Neural cell (in vitro differentiated cells): ENCODE measurements around the gene SLX4IP. TPM values are rescaled to one million over a fixed set of nuclear protein-coding genes. Genes with fewer than 3 reads are reported as not detected.
A peak's percentile ranks its signal among the peaks of the same experiment; 100 is the strongest.

Experiments used
- H2AFZ ChIP-seq: fragments of 200-600, 300-800 bp; sonication (generic), shearing (Covaris generic); 2 replicates; pipeline ENCODE4 v1.6.0; 2014; ENCODE audit warnings: low read depth, mild to moderate bottlenecking, antibody characterized with exemption, low read length, moderate library complexity
- H3F3A ChIP-seq: fragments of 200-600 bp; shearing (Covaris generic); 2 replicates; pipeline ENCODE4 v1.6.1; 2016; ENCODE audit warnings: mild to moderate bottlenecking, moderate library complexity, mixed read lengths, antibody characterized with exemption, low read length; ENCODE audit not compliant: insufficient read depth, poor library complexity, severe bottlenecking
- H3K27ac ChIP-seq: fragments of 200-600, 300-800 bp; sonication (generic), shearing (Covaris generic); 2 replicates; pipeline ENCODE4 v1.5.1; 2014; ENCODE audit warnings: mild to moderate bottlenecking, low read length, moderate library complexity
- H3K27me3 ChIP-seq: fragments of 300-800, 200-600 bp; sonication (generic), shearing (Covaris generic); 2 replicates; pipeline ENCODE4 v1.6.0; 2014; ENCODE audit warnings: mild to moderate bottlenecking, low read depth, low read length, moderate library complexity; ENCODE audit not compliant: insufficient read depth
- H3K36me3 ChIP-seq: fragments of 300-800, 200-600 bp; sonication (generic), shearing (Covaris generic); 2 replicates; pipeline ENCODE4 v1.5.1; 2014; ENCODE audit warnings: mild to moderate bottlenecking, antibody characterized with exemption, low read length, moderate library complexity; ENCODE audit not compliant: insufficient read depth
- H3K4me2 ChIP-seq: fragments of 300-800, 200-600 bp; sonication (generic), shearing (Covaris generic); 2 replicates; pipeline ENCODE4 v1.6.0; 2014; ENCODE audit warnings: mild to moderate bottlenecking, low read length
- H3K4me3 ChIP-seq: fragments of 300-800, 200-600 bp; sonication (generic), shearing (Covaris generic); 2 replicates; pipeline ENCODE4 v1.5.1; 2014; ENCODE audit warnings: mild to moderate bottlenecking, low read length, moderate library complexity
- H3K79me2 ChIP-seq: fragments of 200-600 bp; shearing (Covaris generic); replicated peaks from 2 replicates; pipeline ENCODE4 v1.6.0; 2014; ENCODE audit warnings: mild to moderate bottlenecking, low read length, moderate library complexity; ENCODE audit not compliant: insufficient read depth
- H3K9ac ChIP-seq: fragments of 300-800, 200-600 bp; sonication (generic), shearing (Covaris generic); 2 replicates; pipeline ENCODE4 v1.6.1; 2016; ENCODE audit warnings: mild to moderate bottlenecking, low read length, mixed read lengths
- H3K9me2 ChIP-seq: fragments of 200-600 bp; shearing (Covaris generic); 2 replicates; pipeline ENCODE4 v1.6.1; 2016; ENCODE audit warnings: mild to moderate bottlenecking, low read length, mixed read lengths; ENCODE audit not compliant: insufficient read depth
- H3K9me3 ChIP-seq: fragments of 200-600, 300-800 bp; sonication (generic), shearing (Covaris generic); 2 replicates; pipeline ENCODE4 v1.6.1; 2016; ENCODE audit warnings: mild to moderate bottlenecking, mixed run types, low read length, moderate library complexity, mixed read lengths
- H4K20me1 ChIP-seq: fragments of 200-600 bp; shearing (Covaris generic); 2 replicates; pipeline ENCODE4 v1.6.1; 2016; ENCODE audit warnings: mild to moderate bottlenecking, mixed run types; ENCODE audit not compliant: insufficient read depth
- CTCF ChIP-seq: fragments of 450-650 bp; IDR thresholded peaks from 2 replicates; pipeline ENCODE4 v1.5.1; 2014; ENCODE audit warnings: antibody characterized with exemption, mild to moderate bottlenecking, moderate library complexity; ENCODE audit not compliant: poor library complexity, severe bottlenecking
- EP300 ChIP-seq: fragments of 450-650 bp; conservative IDR thresholded peaks from 2 replicates; pipeline ENCODE4 v1.6.1; 2014; ENCODE audit warnings: antibody characterized with exemption, mild to moderate bottlenecking, moderate library complexity; ENCODE audit not compliant: poor library complexity, severe bottlenecking
- EZH2 ChIP-seq: fragments of 200-600, 300-800 bp; shearing (Covaris generic), sonication (generic); IDR thresholded peaks from 2 replicates; pipeline ENCODE4 v1.6.1; 2014; ENCODE audit warnings: antibody characterized with exemption, low read length, borderline replicate concordance, mild to moderate bottlenecking; ENCODE audit not compliant: insufficient read depth, poor library complexity, severe bottlenecking
- MXI1 ChIP-seq: fragments of 450-650 bp; conservative IDR thresholded peaks from 2 replicates; pipeline ENCODE4 v1.6.1; 2014; ENCODE audit warnings: antibody characterized with exemption, mild to moderate bottlenecking; ENCODE audit not compliant: poor library complexity, severe bottlenecking
- POLR2AphosphoS5 ChIP-seq: IDR thresholded peaks from 2 replicates; pipeline ENCODE4 v1.6.1; 2012
- RAD21 ChIP-seq: fragments of 450-650 bp; conservative IDR thresholded peaks from 2 replicates; pipeline ENCODE4 v1.6.1; 2014; ENCODE audit warnings: antibody characterized with exemption, mild to moderate bottlenecking, moderate library complexity
- REST ChIP-seq: IDR thresholded peaks from 2 replicates; pipeline ENCODE4 v1.6.1; 2012; ENCODE audit warnings: borderline replicate concordance
- SMC3 ChIP-seq: fragments of 450-650 bp; conservative IDR thresholded peaks from 2 replicates; pipeline ENCODE4 v1.6.1; 2014; ENCODE audit warnings: antibody characterized with exemption, mild to moderate bottlenecking, moderate library complexity; ENCODE audit not compliant: poor library complexity
- TAF1 ChIP-seq: IDR thresholded peaks from 2 replicates; pipeline ENCODE4 v1.6.1; 2012; ENCODE audit warnings: low read depth
- polyA plus RNA-seq: library from polyadenylated mRNA; depleted of rRNA; stranded (reverse); fragments of >200 nt; gene quantifications from 2 replicates; pipeline ENCODE4 v1.2.3, GENCODE V29; 2014

Gene SLX4IP
- polyA plus RNA-seq, 1 donor from 2014 or later, result 6.4 TPM

- TF ChIP-seq REST, result no peak
- TF ChIP-seq RAD21, result no peak
- TF ChIP-seq TAF1, result no peak
- no peak for TF ChIP-seq CTCF
- no peak for TF ChIP-seq POLR2AphosphoS5
- no peak for TF ChIP-seq MXI1
- no peak for TF ChIP-seq EP300
- TF ChIP-seq EZH2, result no peak
- TF ChIP-seq SMC3, result no peak
- no peak overlapping the region for H2AFZ ChIP-seq
- no peaks in the 10 kb centered on the region for H4K20me1 ChIP-seq
- H3K79me2 ChIP-seq, result no peaks in the 10 kb centered on the region
- H3K4me2 ChIP-seq, result no peak overlapping the region
- H3K36me3 ChIP-seq, result no peaks in the 10 kb centered on the region
- H3K27me3 ChIP-seq, result no peaks in the 10 kb centered on the region
- no peak overlapping the region for H3K4me3 ChIP-seq
- H3K9ac ChIP-seq, result no peak overlapping the region
- no peaks in the 10 kb centered on the region for H3K9me3 ChIP-seq
- H3K27ac ChIP-seq, result no peak overlapping the region
- H3K9me2 ChIP-seq, result no peaks in the 10 kb centered on the region
- no peaks in the 10 kb centered on the region for H3F3A ChIP-seq
Observed at GRCh38 chr20:10523443-10523842, 88.3 kb downstream of the SLX4IP start.

- no peak for TF ChIP-seq POLR2AphosphoS5
- no peak for TF ChIP-seq EP300
- TF ChIP-seq EZH2, result no peak
- TF ChIP-seq SMC3, result no peak
- Histone ChIP-seq H3K27me3 (no peaks in the 10 kb centered on the region), H2AFZ (no peak overlapping the region), H3K9me3 (no peaks in the 10 kb centered on the region), H3K9ac (peak overlapping the region; percentile 30), H3K79me2 (no peaks in the 10 kb centered on the region), H3K36me3 (no peaks in the 10 kb centered on the region), H4K20me1 (no peaks in the 10 kb centered on the region), H3K4me2 (peak overlapping the region; percentile 34), H3F3A (no peaks in the 10 kb centered on the region), H3K9me2 (no peaks in the 10 kb centered on the region), H3K4me3 (no peak overlapping the region), H3K27ac (peak overlapping the region; percentile 67)
Observed at GRCh38 chr20:10524034-10524476, 89.0 kb downstream of the SLX4IP start.

- Histone ChIP-seq H3K4me2 (peak overlapping the region; percentile 34), H3K27ac (peak overlapping the region; percentile 67), H4K20me1 (no peaks in the 10 kb centered on the region), H3K9me2 (no peaks in the 10 kb centered on the region), H3K9ac (peak overlapping the region; percentile 30), H2AFZ (no peak overlapping the region), H3K9me3 (no peaks in the 10 kb centered on the region), H3K27me3 (no peaks in the 10 kb centered on the region), H3K36me3 (no peaks in the 10 kb centered on the region), H3F3A (no peaks in the 10 kb centered on the region), H3K4me3 (peak overlapping the region; percentile 34), H3K79me2 (no peaks in the 10 kb centered on the region)
- no peak for TF ChIP-seq EZH2
- peak; percentile 76 for TF ChIP-seq EP300
- no peak for TF ChIP-seq TAF1
- TF ChIP-seq POLR2AphosphoS5, result peak; percentile 40
- TF ChIP-seq REST, result no peak
- TF ChIP-seq MXI1, result peak; percentile 21
Observed at GRCh38 chr20:10524643-10525042, 89.5 kb downstream of the SLX4IP start.
